H1 (cell line): Measurements from ENCODE around the gene SIGLEC7. TPM values are rescaled to one million over a fixed set of nuclear protein-coding genes. Genes with fewer than 3 reads are reported as not detected.

Source experiments
- CTCF ChIA-PET: fragments of 300-600 bp; sonication (Branson Sonifier 250); formaldehyde crosslinking; loops from one replicate; lab custom pipeline; 2021; ENCODE audit not compliant: partially characterized antibody; lab: Charles Lee
- POLR2A ChIA-PET: fragments of 300-600 bp; sonication (Branson Sonifier 250); formaldehyde crosslinking; loops from one replicate; lab custom pipeline; 2021; ENCODE audit warnings: inconsistent platforms; ENCODE audit not compliant: partially characterized antibody; lab: Charles Lee
- DNase-seq, 2 experiments: peaks; one replicate each; pipeline versions ENCODE4 v3.0.0 to v3.0.0-alpha.2; 2010 to 2022; ENCODE audit warnings: low spot score in 2 of 2, low read depth in 1 of 2, mixed read lengths in 1 of 2
- FAIRE-seq: peaks from 2 replicates; lab custom pipeline; 2011; peaks lifted over from hg19 to GRCh38; lab: Jason Lieb, UNC
- H2AFZ ChIP-seq: 2 replicates; pipeline ENCODE4 v1.8.1; 2012; ENCODE audit warnings: low read length, inconsistent platforms
- H2AK5ac ChIP-seq: 2 replicates; pipeline ENCODE4 v1.6.1; 2013; ENCODE audit warnings: low read depth, low read length
- H2BK120ac ChIP-seq: replicated peaks from 2 replicates; pipeline ENCODE3; 2013; ENCODE audit warnings: low read depth, low read length, inconsistent platforms
- H2BK12ac ChIP-seq: 2 replicates; pipeline ENCODE4 v1.6.1; 2013; ENCODE audit warnings: low read depth, low read length
- H2BK15ac ChIP-seq: 2 replicates; pipeline ENCODE4 v1.6.1; 2013; ENCODE audit warnings: low read length
- H2BK20ac ChIP-seq: 2 replicates; pipeline ENCODE4 v1.6.1; 2013; ENCODE audit warnings: low read length
- H2BK5ac ChIP-seq: 2 replicates; pipeline ENCODE4 v1.6.1; 2013; ENCODE audit warnings: low read depth, low read length
- H3K14ac ChIP-seq: 2 replicates; pipeline ENCODE4 v1.6.1; 2013; ENCODE audit warnings: inconsistent platforms; ENCODE audit not compliant: insufficient read length
- H3K18ac ChIP-seq: 2 replicates; pipeline ENCODE4 v1.6.1; 2013; ENCODE audit warnings: low read length; ENCODE audit errors: extremely low read depth
- H3K23ac ChIP-seq: 2 replicates; pipeline ENCODE4 v1.6.1; 2013; ENCODE audit warnings: inconsistent platforms; ENCODE audit not compliant: insufficient read length
- H3K23me2 ChIP-seq: 2 replicates; pipeline ENCODE4 v1.6.1; 2013; ENCODE audit warnings: low read depth, low read length
- H3K27ac ChIP-seq: 2 replicates; pipeline ENCODE4 v1.6.1; 2011; ENCODE audit warnings: low read depth, low read length, inconsistent platforms
- H3K27me3 ChIP-seq, 4 experiments: replicated peaks in 1 of 4; 1 replicate in 1 of 4; 2 replicates in 3 of 4; pipeline versions ENCODE4 v1.6.1 to v1.8.1; 2011 to 2013; ENCODE audit warnings: low read length in 3 of 4, mild to moderate bottlenecking in 3 of 4, inconsistent platforms in 2 of 4, mixed read lengths in 2 of 4, moderate library complexity in 1 of 4; ENCODE audit not compliant: control insufficient read depth in 3 of 4, insufficient read depth in 3 of 4; ENCODE audit errors: extremely low read depth in 1 of 4
- H3K36me3 ChIP-seq, 4 experiments: 2 replicates each; pipeline versions ENCODE4 v1.6.1 to v1.8.1; 2011 to 2013; ENCODE audit warnings: mild to moderate bottlenecking in 4 of 4, low read length in 3 of 4, moderate library complexity in 2 of 4, control low read depth in 1 of 4, inconsistent platforms in 1 of 4; ENCODE audit not compliant: insufficient read depth in 4 of 4, control insufficient read depth in 2 of 4
- H3K4ac ChIP-seq: replicated peaks from 2 replicates; pipeline ENCODE3; 2013; ENCODE audit warnings: low read length, low read depth, mixed read lengths, inconsistent platforms; ENCODE audit not compliant: insufficient read length
- H3K4me1 ChIP-seq, 4 experiments: replicated peaks in 1 of 4; 1 replicate in 1 of 4; 2 replicates in 3 of 4; pipeline versions ENCODE4 v1.6.1 to v1.8.1; 2011 to 2013; ENCODE audit warnings: low read length in 3 of 4, inconsistent platforms in 2 of 4, mixed read lengths in 1 of 4; ENCODE audit not compliant: insufficient read depth in 4 of 4, control insufficient read depth in 3 of 4
- H3K4me2 ChIP-seq, 2 experiments: 2 replicates each; pipeline versions ENCODE4 v1.6.1 to v1.8.1; 2011 to 2013; ENCODE audit warnings: low read depth in 2 of 2, low read length in 2 of 2, control low read depth in 1 of 2, inconsistent platforms in 1 of 2, mild to moderate bottlenecking in 1 of 2; ENCODE audit not compliant: insufficient read depth in 1 of 2
- H3K4me3 ChIP-seq, 4 experiments: fragments of 200-600, 300-600 bp in 1 of 4; sonication (generic), shearing (Covaris generic), sonication (Bioruptor Twin) in 1 of 4; 2 replicates each; pipeline versions ENCODE4 v1.5.1 to v1.8.1; 2011 to 2016; ENCODE audit warnings: low read length in 4 of 4, low read depth in 3 of 4, control low read depth in 2 of 4, inconsistent platforms in 2 of 4, mild to moderate bottlenecking in 2 of 4, mixed read lengths in 1 of 4, moderate library complexity in 1 of 4; ENCODE audit not compliant: insufficient read depth in 2 of 4; ENCODE audit errors: extremely low read depth in 1 of 4
- H3K56ac ChIP-seq: replicated peaks from 2 replicates; pipeline ENCODE3; 2013; ENCODE audit warnings: low read depth, mild to moderate bottlenecking, mixed read lengths, low read length, inconsistent platforms; ENCODE audit not compliant: insufficient read length
- H3K79me1 ChIP-seq: 2 replicates; pipeline ENCODE4 v1.6.1; 2013; ENCODE audit warnings: low read depth, low read length, control low read depth
- H3K79me2 ChIP-seq, 2 experiments: 2 replicates each; pipeline versions ENCODE4 v1.6.1 to v1.8.1; 2012 to 2013; ENCODE audit warnings: low read length in 2 of 2, mild to moderate bottlenecking in 2 of 2, inconsistent platforms in 1 of 2; ENCODE audit not compliant: insufficient read depth in 2 of 2, control insufficient read depth in 1 of 2
- H3K9ac ChIP-seq, 4 experiments: replicated peaks in 1 of 4; 1 replicate in 1 of 4; 2 replicates in 3 of 4; pipeline versions ENCODE4 v1.6.1 to v1.8.1; 2011 to 2013; ENCODE audit warnings: low read depth in 3 of 4, low read length in 3 of 4, control low read depth in 2 of 4, mild to moderate bottlenecking in 2 of 4, moderate library complexity in 2 of 4, inconsistent platforms in 1 of 4; ENCODE audit errors: extremely low read depth in 1 of 4
- H3K9me3 ChIP-seq, 2 experiments: 2 replicates each; pipeline versions ENCODE4 v1.6.1 to v1.8.1; 2012 to 2013; ENCODE audit warnings: mild to moderate bottlenecking in 2 of 2, moderate library complexity in 2 of 2, control low read depth in 1 of 2, inconsistent platforms in 1 of 2, low read depth in 1 of 2, low read length in 1 of 2, mixed read lengths in 1 of 2; ENCODE audit not compliant: insufficient read depth in 2 of 2
- H4K20me1 ChIP-seq, 2 experiments: replicated peaks in 1 of 2; 2 replicates each; pipeline versions ENCODE3 to v1.8.1; 2011 to 2013; ENCODE audit warnings: inconsistent platforms in 2 of 2, low read length in 2 of 2, mild to moderate bottlenecking in 1 of 2; ENCODE audit not compliant: insufficient read depth in 2 of 2, control insufficient read depth in 1 of 2
- H4K5ac ChIP-seq: 2 replicates; pipeline ENCODE4 v1.6.1; 2013; ENCODE audit warnings: low read length, low read depth, mixed read lengths, inconsistent platforms; ENCODE audit not compliant: insufficient read length
- H4K8ac ChIP-seq: 2 replicates; pipeline ENCODE4 v1.8.0; 2013; ENCODE audit warnings: mild to moderate bottlenecking, moderate library complexity, low read length, inconsistent platforms; ENCODE audit not compliant: insufficient read depth; ENCODE audit errors: extremely low read depth
- H4K91ac ChIP-seq: replicated peaks from 2 replicates; pipeline ENCODE3; 2013; ENCODE audit warnings: low read length, mixed read lengths, inconsistent platforms; ENCODE audit not compliant: insufficient read length
- ASH2L ChIP-seq: fragments of 200-600, 300-600 bp; sonication (generic); IDR thresholded peaks from one replicate; pipeline ENCODE4 v1.7.1; 2017; ENCODE audit warnings: low read length
- CBX8 ChIP-seq: fragments of 300-800, 300-1000 bp; sonication (generic); IDR thresholded peaks from 2 replicates; pipeline ENCODE4 v1.7.1; 2016; ENCODE audit warnings: low read depth, low read length, borderline replicate concordance
- EZH2 ChIP-seq: fragments of 200-600 bp; sonication (generic); IDR thresholded peaks from 2 replicates; pipeline ENCODE4 v1.7.1; 2012; ENCODE audit warnings: low read depth, mild to moderate bottlenecking, moderate library complexity, low read length, inconsistent platforms; ENCODE audit not compliant: severe bottlenecking
- KDM1A ChIP-seq: fragments of 200-600, 300-600 bp; sonication (generic); IDR thresholded peaks from 2 replicates; pipeline ENCODE4 v1.7.1; 2016; ENCODE audit warnings: mild to moderate bottlenecking, low read length, borderline replicate concordance
- KDM4A ChIP-seq: IDR thresholded peaks from one replicate; pipeline ENCODE4 v1.7.1; 2012; ENCODE audit warnings: low read depth, mild to moderate bottlenecking, moderate library complexity, low read length, inconsistent platforms; ENCODE audit not compliant: severe bottlenecking
- MAFK ChIP-seq: IDR thresholded peaks from 2 replicates; pipeline ENCODE4 v1.6.1; 2012; ENCODE audit warnings: low read depth, mild to moderate bottlenecking, improper control_type of control experiment, low read length
- SUZ12 ChIP-seq: fragments of 200-600 bp; sonication (generic); IDR thresholded peaks from 2 replicates; pipeline ENCODE4 v1.6.1; 2012; ENCODE audit warnings: mild to moderate bottlenecking, inconsistent platforms, low read length, moderate library complexity, mixed read lengths
- WGBS, 2 experiments: shearing (Covaris generic) in 1 of 2; methylation state at CpG; one replicate each; pipeline versions ENCODE4 v1.1.6 to v1.1.7; 2013 to 2015; ENCODE audit warnings: low lambda C conversion rate in 2 of 2, mixed read lengths in 2 of 2, inconsistent platforms in 1 of 2, low coverage in 1 of 2, missing lambda C conversion rate in 1 of 2; ENCODE audit not compliant: insufficient replicate concordance in 2 of 2, insufficient coverage in 1 of 2, insufficient read length in 1 of 2; ENCODE audit errors: extremely low coverage in 1 of 2, missing lambda C conversion rate in 1 of 2; 5-methylcytosine and 5-hydroxymethylcytosine counted together
- polyA plus RNA-seq, 7 experiments: library from polyadenylated mRNA; depleted of rRNA in 3 of 7; stranded (reverse) in 5 of 7; unstranded in 2 of 7; fragments of >200 nt in 5 of 7; fragments of 200-250 nt in 2 of 7; gene quantifications; 1 replicate in 5 of 7; 2 replicates in 1 of 7; 4 replicates in 1 of 7; pipeline versions ENCODE4 v1.2.1 to v1.2.3, GENCODE V29; 2011 to 2013; ENCODE audit warnings: missing spikeins in 2 of 7, mixed read lengths in 2 of 7
- total RNA-seq: library from RNA; stranded (reverse); fragmentation: NEBNext Ultra II Directional; extraction: Animal tissue kit (Norgen Biotek cat#: 25700); gene quantifications from 2 replicates; pipeline ENCODE4 v1.2.1, GENCODE V29; 2021

Gene SIGLEC7
- total and polyA plus RNA-seq, 2 of the 8 experiments (the other 6 are each of a cell fraction or from before 2014, with no cell fraction given), result not detected

- Histone ChIP-seq H3K27ac (no peak overlapping the region), H3K56ac (no peak overlapping the region), H3K4ac (no peak overlapping the region), H3K36me3 (no peaks in the 10 kb centered on the region), H3K4me1 (peaks cover 0 to 2% (median 0%) of the 10 kb centered on the region in 4 experiments; a peak in 1 of 7 replicates), H2BK5ac (no peak overlapping the region), H2BK12ac (no peak overlapping the region), H3K23me2 (no peaks in the 10 kb centered on the region; the same call in 1 of the 2 replicates), H2AK5ac (no peak overlapping the region), H3K4me3 (no peak overlapping the region), H3K27me3 (no peaks in the 10 kb centered on the region; a peak in 1 of 7 replicates), H3K9me3 (no peaks in the 10 kb centered on the region), H3K79me1 (no peaks in the 10 kb centered on the region), H4K8ac (no peak overlapping the region), H4K20me1 (no peaks in the 10 kb centered on the region), H2BK15ac (no peak overlapping the region), H3K23ac (no peak overlapping the region), H3K18ac (no peak overlapping the region), H2AFZ (no peak overlapping the region), H3K4me2 (no peak overlapping the region), H2BK120ac (no peak overlapping the region), H3K14ac (no peak overlapping the region), H2BK20ac (no peak overlapping the region), H3K9ac (no peak overlapping the region), H4K5ac (no peak overlapping the region), H4K91ac (no peak overlapping the region), H3K79me2 (no peaks in the 10 kb centered on the region)
- FAIRE-seq, result no peak
- ChIA-PET POLR2A (no interaction called here), CTCF (interaction anchor here (1.4 kb wide), 1 partner anchor 134 kb away, joined by 4 read pairs; no protein-coding TSS in a partner anchor)
- WGBS, 2 experiments, result 94% methylated on average over 14 of the region's 16 CpGs; no CpG with 5 or more reads in 1 of the 2 experiments
- DNase-seq, result no peak
- no peak for TF ChIP-seq SUZ12
- TF ChIP-seq KDM4A, result no peak
- no peak for TF ChIP-seq KDM1A
- TF ChIP-seq CBX8, result no peak
- no peak for TF ChIP-seq ASH2L
- TF ChIP-seq EZH2, result no peak
- no peak for TF ChIP-seq MAFK
These were observed 16.6 kb upstream of the SIGLEC7 start for GRCh38 chr19:51125421-51126075.
